Nephron progenitor cell (in vitro differentiated cells): ENCODE measurements around the gene LRFN3.
"Not testable (repeated sequence)": the region's sequence is repeated elsewhere in the genome, so short reads cannot be mapped to it uniquely, and the experiment has no call there.

Experiments
- DNase-seq: peaks from one replicate; pipeline ENCODE4 v3.0.0; 2021
- H3K27ac Mint-ChIP-seq: 2 replicates; pipeline ENCODE4 v1.8.0; 2021; ENCODE audit warnings: mild to moderate bottlenecking, moderate library complexity, mixed read lengths
- H3K27me3 Mint-ChIP-seq: 2 replicates; pipeline ENCODE4 v1.8.0; 2021; ENCODE audit warnings: mild to moderate bottlenecking, low read depth, mixed read lengths; ENCODE audit not compliant: poor library complexity
- H3K36me3 Mint-ChIP-seq: 2 replicates; pipeline ENCODE4 v1.8.0; 2021; ENCODE audit warnings: low read depth, mixed read lengths
- H3K4me1 Mint-ChIP-seq: 2 replicates; pipeline ENCODE4 v1.8.0; 2021; ENCODE audit warnings: mixed read lengths
- H3K4me3 Mint-ChIP-seq: 2 replicates; pipeline ENCODE4 v1.8.0; 2021; ENCODE audit warnings: mild to moderate bottlenecking, moderate library complexity, mixed read lengths
- H3K9me3 Mint-ChIP-seq: 2 replicates; pipeline ENCODE4 v1.8.0; 2021; ENCODE audit warnings: mild to moderate bottlenecking, moderate library complexity, mixed read lengths
- TF ChIP-seq, protein P1 (sequence below): fragments of 200-600 bp; sonication (generic); IDR thresholded peaks from 2 replicates; pipeline ENCODE4 v1.5.0; 2021; ENCODE audit warnings: antibody characterized with exemption

The LRFN3 gene

DNA sequence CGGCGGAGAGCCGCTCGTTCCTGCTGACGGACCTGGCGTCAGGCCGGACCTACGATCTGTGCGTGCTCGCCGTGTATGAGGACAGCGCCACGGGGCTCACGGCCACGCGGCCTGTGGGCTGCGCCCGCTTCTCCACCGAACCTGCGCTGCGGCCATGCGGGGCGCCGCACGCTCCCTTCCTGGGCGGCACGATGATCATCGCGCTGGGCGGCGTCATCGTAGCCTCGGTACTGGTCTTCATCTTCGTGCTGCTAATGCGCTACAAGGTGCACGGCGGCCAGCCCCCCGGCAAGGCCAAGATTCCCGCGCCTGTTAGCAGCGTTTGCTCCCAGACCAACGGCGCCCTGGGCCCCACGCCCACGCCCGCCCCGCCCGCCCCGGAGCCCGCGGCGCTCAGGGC, 8.4 kb downstream of the LRFN3 start:
- no peak overlapping the region for H3K27ac Mint-ChIP-seq
- no peak for DNase-seq
- H3K4me3 Mint-ChIP-seq: no peak overlapping the region
- H3K27me3 Mint-ChIP-seq: peaks cover 10% of the 10 kb centered on the region
- TF ChIP-seq, protein P1, sequence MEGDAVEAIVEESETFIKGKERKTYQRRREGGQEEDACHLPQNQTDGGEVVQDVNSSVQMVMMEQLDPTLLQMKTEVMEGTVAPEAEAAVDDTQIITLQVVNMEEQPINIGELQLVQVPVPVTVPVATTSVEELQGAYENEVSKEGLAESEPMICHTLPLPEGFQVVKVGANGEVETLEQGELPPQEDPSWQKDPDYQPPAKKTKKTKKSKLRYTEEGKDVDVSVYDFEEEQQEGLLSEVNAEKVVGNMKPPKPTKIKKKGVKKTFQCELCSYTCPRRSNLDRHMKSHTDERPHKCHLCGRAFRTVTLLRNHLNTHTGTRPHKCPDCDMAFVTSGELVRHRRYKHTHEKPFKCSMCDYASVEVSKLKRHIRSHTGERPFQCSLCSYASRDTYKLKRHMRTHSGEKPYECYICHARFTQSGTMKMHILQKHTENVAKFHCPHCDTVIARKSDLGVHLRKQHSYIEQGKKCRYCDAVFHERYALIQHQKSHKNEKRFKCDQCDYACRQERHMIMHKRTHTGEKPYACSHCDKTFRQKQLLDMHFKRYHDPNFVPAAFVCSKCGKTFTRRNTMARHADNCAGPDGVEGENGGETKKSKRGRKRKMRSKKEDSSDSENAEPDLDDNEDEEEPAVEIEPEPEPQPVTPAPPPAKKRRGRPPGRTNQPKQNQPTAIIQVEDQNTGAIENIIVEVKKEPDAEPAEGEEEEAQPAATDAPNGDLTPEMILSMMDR: no peak
- H3K4me1 Mint-ChIP-seq: peaks cover 7% of the 10 kb centered on the region
- H3K36me3 Mint-ChIP-seq: peaks cover 26% of the 10 kb centered on the region
- H3K9me3 Mint-ChIP-seq: no peaks in the 10 kb centered on the region

DNA sequence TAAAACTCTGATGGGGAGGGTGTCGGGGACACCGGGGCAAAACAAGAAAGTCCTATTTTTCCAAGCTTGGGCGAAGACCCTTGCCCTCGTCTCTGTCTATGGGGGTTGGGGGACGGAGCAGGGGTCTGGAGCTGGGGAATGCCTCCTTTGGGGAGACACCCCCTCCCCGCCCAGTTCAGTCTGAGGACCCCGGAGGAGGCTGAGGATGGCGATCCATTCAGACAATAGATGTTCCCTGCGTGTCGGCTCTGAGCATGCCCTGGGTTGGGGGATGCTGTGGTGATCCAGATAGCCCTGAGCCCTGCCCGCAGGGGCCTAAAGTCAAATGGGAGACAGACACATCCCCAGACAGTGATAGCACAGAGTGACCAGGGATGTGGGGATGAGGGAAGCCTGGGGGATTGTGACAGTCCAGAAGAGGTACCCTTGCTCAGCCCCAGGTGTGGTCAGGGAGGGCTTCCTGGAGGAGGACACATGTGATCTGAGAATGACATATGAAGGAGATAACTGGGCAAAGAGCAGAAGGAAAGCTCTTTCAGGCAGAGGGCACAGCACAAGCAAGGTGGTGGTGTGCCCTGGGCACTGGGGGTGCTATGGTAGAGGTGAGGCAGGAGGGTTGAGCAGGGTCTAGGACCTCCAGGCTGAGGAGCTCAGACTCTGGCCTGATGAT, 9.1 kb downstream of the LRFN3 start:
- Mint-ChIP-seq H3K9me3 (no peaks in the 10 kb centered on the region), H3K27ac (no peak overlapping the region), H3K4me3 (no peak overlapping the region), H3K4me1 (peaks cover 7% of the 10 kb centered on the region), H3K36me3 (peaks cover 26% of the 10 kb centered on the region), H3K27me3 (peaks cover 11% of the 10 kb centered on the region)
- DNase-seq: no peak
- TF ChIP-seq, protein P1: no peak

DNA sequence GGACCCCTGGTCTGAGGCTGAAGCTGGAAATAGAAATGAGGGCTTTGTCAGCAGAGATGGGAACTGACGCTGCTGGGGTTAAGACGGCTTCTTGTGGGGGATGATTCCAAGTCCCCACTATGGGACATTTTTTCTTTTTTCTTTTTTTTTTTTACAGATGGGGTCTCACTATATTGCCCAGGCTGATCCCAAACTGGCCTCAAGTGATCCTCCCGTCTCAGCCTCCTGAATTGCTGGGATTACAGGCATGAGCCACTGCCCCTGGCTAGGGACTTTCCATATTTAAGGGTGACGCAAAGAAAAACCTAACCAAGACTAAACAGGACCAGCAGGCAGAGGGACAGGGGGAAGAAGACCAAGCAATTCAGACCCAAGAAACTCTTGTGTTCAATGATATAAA, 10.0 kb downstream of the LRFN3 start:
- peak overlapping the region; percentile 78 for H3K27ac Mint-ChIP-seq
- H3K36me3 Mint-ChIP-seq: peaks cover 19% of the 10 kb centered on the region
- TF ChIP-seq, protein P1: no peak
- DNase-seq: no peak
- H3K27me3 Mint-ChIP-seq: peaks cover 19% of the 10 kb centered on the region
- H3K9me3 Mint-ChIP-seq: no peaks in the 10 kb centered on the region
- no peak overlapping the region for H3K4me3 Mint-ChIP-seq
- peaks cover 7% of the 10 kb centered on the region for H3K4me1 Mint-ChIP-seq

DNA sequence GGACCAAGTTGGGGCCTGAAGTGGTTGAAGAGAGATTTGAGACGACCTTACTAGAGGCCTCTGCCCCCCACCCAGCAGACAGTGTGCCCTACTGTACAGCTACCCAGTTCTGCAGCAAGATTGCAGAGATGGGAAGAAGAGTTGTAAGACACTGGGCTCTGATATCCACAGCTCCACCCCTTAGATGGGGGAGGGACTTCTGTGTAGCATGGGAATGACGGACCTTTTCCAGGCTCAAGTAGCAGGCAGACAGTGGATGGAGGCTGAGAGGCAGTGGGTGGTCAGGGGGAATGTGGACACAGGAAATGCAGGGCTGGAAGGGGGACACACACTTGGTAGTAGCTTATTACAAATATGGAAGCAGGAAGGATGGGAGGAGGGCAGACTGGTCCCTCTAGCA, 13.0 kb downstream of the LRFN3 start:
- DNase-seq: no peak
- no peaks in the 10 kb centered on the region for H3K9me3 Mint-ChIP-seq
- peaks cover 40% of the 10 kb centered on the region for H3K27me3 Mint-ChIP-seq
- no peak overlapping the region for H3K4me3 Mint-ChIP-seq
- no peak overlapping the region for H3K27ac Mint-ChIP-seq
- peaks cover 3% of the 10 kb centered on the region for H3K36me3 Mint-ChIP-seq
- TF ChIP-seq, protein P1: no peak
- H3K4me1 Mint-ChIP-seq: peaks cover 7% of the 10 kb centered on the region

DNA sequence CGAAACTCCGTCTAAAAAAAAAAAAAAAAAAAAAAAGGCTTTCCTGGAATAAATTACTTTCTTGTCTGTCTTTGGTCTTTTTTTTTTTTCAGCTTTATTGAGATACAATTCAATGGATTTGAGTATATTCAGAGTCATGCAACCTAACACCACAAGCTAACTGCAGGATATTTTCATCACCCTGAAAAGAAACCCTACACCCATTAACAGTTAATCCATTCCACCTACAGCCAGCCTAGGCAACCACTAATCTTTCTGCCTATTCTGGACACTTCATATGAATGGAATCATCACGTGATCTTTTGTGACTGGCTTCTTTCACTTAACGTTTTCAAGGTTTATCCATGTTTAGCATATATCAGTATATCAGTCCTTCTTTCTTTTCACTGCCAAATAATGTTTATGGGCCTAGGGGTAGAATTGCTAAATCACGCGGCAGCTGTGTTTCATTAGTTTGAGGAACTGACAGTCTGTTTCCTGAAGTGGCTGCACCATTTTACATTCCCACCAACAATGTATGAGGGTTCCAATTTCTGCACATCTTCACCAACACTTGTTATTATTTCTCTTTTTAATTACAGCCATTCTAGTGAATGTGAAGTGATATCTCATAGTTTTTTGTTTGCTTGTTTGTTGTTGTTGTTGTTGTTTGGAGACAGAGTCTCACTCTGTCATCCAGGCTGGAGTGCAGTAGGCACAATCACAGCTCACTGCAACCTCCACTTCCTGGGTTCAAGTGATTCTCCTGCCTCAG, 19.9 kb downstream of the LRFN3 start:
- H3K27me3 Mint-ChIP-seq: peaks cover 86% of the 10 kb centered on the region
- no peaks in the 10 kb centered on the region for H3K36me3 Mint-ChIP-seq
- no peaks in the 10 kb centered on the region for H3K4me1 Mint-ChIP-seq
- H3K9me3 Mint-ChIP-seq: peaks cover 11% of the 10 kb centered on the region
- no peak overlapping the region for H3K4me3 Mint-ChIP-seq
- DNase-seq: no peak
- TF ChIP-seq, protein P1: no peak
- no peak overlapping the region for H3K27ac Mint-ChIP-seq

DNA sequence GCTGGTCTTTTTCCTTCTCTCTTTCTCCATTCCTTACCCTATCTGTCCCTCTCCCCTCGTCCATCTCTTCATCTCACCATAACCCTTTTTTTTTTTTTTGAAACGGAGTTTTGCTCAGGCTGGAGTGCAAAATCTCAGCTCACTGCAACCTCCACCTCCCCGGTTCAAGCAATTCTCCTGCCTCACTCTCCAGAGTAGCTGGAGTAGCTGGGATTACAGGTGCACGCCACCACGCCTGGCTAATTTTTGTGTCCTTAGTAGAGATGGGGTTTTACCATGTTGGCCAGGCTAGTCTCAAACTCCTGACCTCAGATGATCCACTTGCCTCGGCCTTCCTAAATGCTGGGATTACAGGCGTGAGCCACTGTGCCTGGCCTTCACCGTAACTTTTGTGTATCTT, 21.2 kb downstream of the LRFN3 start:
- H3K27me3 Mint-ChIP-seq: peaks cover 89% of the 10 kb centered on the region
- not testable (repeated sequence) for DNase-seq, H3K4me3 Mint-ChIP-seq, H3K4me1 Mint-ChIP-seq, H3K36me3 Mint-ChIP-seq, H3K27ac Mint-ChIP-seq
- peaks cover 11% of the 10 kb centered on the region for H3K9me3 Mint-ChIP-seq
